GM19240 (cell line): ENCODE measurements around the gene CDC5L.
"Not testable (repeated sequence)": the region's sequence is repeated elsewhere in the genome, so short reads cannot be mapped to it uniquely, and the experiment has no call there.

Experiments
- DNase-seq: peaks from one replicate; pipeline ENCODE4 v3.0.0; 2011; ENCODE audit warnings: low spot score; ENCODE audit not compliant: insufficient read length

Gene CDC5L

GRCh38 chr6:44415449-44415848, 27.9 kb downstream of the CDC5L start:
- no peak for DNase-seq

- no peak for DNase-seq
Observed at GRCh38 chr6:44415873-44416502, 28.5 kb downstream of the CDC5L start.

- no peak for DNase-seq
Observed at GRCh38 chr6:44422531-44422930, 35.0 kb downstream of the CDC5L start.

GRCh38 chr6:44423306-44423705, 35.8 kb downstream of the CDC5L start:
- no peak for DNase-seq

GRCh38 chr6:44425951-44426350, 38.4 kb downstream of the CDC5L start:
- DNase-seq: no peak

- no peak for DNase-seq
Observed at GRCh38 chr6:44428682-44429081, 41.2 kb downstream of the CDC5L start.

- DNase-seq: no peak
Observed at GRCh38 chr6:44430326-44430725, 42.8 kb downstream of the CDC5L start.

- DNase-seq: no peak
Observed at GRCh38 chr6:44431118-44431725, 43.7 kb downstream of the CDC5L start.

GRCh38 chr6:44432227-44432626, 44.7 kb downstream of the CDC5L start:
- DNase-seq: no peak

GRCh38 chr6:44432726-44433125, 45.2 kb downstream of the CDC5L start:
- DNase-seq: no peak

GRCh38 chr6:44435500-44435899, 48.0 kb downstream of the CDC5L start:
- no peak for DNase-seq

- DNase-seq: no peak
Observed at GRCh38 chr6:44438827-44439226, 51.3 kb downstream of the CDC5L start.

- no peak for DNase-seq
Observed at GRCh38 chr6:44439270-44440045, 52.0 kb downstream of the CDC5L start.

- no peak for DNase-seq
Observed at GRCh38 chr6:44441091-44441855, 53.8 kb downstream of the CDC5L start.

- DNase-seq: no peak
Observed at GRCh38 chr6:44442236-44442635, 54.7 kb downstream of the CDC5L start.

GRCh38 chr6:44442833-44443444, 55.4 kb downstream of the CDC5L start:
- DNase-seq: no peak

- no peak for DNase-seq
Observed at GRCh38 chr6:44444853-44445252, 57.3 kb downstream of the CDC5L start.

GRCh38 chr6:44446626-44447300, 59.3 kb downstream of the CDC5L start:
- DNase-seq: no peak

- not testable (repeated sequence) for DNase-seq
Observed at GRCh38 chr6:44449181-44449580, 61.7 kb downstream of the CDC5L start.

- no peak for DNase-seq
Observed at GRCh38 chr6:44451803-44452695, 64.5 kb downstream of the CDC5L start.
